ENCODE data around the gene TEAD3.

TEAD3 gene

GRCh38 chr6:35475573-35475972, 21.3 kb downstream of the TEAD3 start:
- DNase-seq (ENCODE audit: low read depth, low spot score): no peak

- no peak for DNase-seq (ENCODE audit: low read depth, low spot score)
Observed at GRCh38 chr6:35474942-35475570, 21.8 kb downstream of the TEAD3 start.

- DNase-seq (ENCODE audit: low read depth, low spot score): no peak
Observed at GRCh38 chr6:35474131-35474941, 22.5 kb downstream of the TEAD3 start.

GRCh38 chr6:35473850-35474130, 23.1 kb downstream of the TEAD3 start:
- DNase-seq (ENCODE audit: low read depth, low spot score): no peak

- DNase-seq (ENCODE audit: low read depth, low spot score): no peak
Observed at GRCh38 chr6:35473075-35473849, 23.6 kb downstream of the TEAD3 start.

GRCh38 chr6:35471836-35472345, 25.0 kb downstream of the TEAD3 start:
- DNase-seq (ENCODE audit: low read depth, low spot score): no peak

GRCh38 chr6:35470663-35471120, 26.2 kb downstream of the TEAD3 start:
- DNase-seq (ENCODE audit: low read depth, low spot score): no peak

- no peak for DNase-seq (ENCODE audit: low read depth, low spot score)
Observed at GRCh38 chr6:35469751-35470662, 26.9 kb downstream of the TEAD3 start.

- no peak for DNase-seq (ENCODE audit: low read depth, low spot score)
Observed at GRCh38 chr6:35468980-35469750, 27.7 kb downstream of the TEAD3 start.

- DNase-seq (ENCODE audit: low read depth, low spot score): no peak
Observed at GRCh38 chr6:35468181-35468979, 28.5 kb downstream of the TEAD3 start, which contains the start of gene RPL10A. TSS of gene RPL10A (plus strand) at chr6:35468401. CDS start at chr6:35468435, 34 bp downstream.

GRCh38 chr6:35465646-35466045, 31.2 kb downstream of the TEAD3 start:
- DNase-seq (ENCODE audit: low read depth, low spot score): no peak

- no peak for DNase-seq (ENCODE audit: low read depth, low spot score)
Observed at GRCh38 chr6:35463292-35463691, 33.6 kb downstream of the TEAD3 start.

- DNase-seq (ENCODE audit: low read depth, low spot score): no peak
Observed at GRCh38 chr6:35461270-35461669, 35.6 kb downstream of the TEAD3 start.

- DNase-seq (ENCODE audit: low read depth, low spot score): no peak
Observed at GRCh38 chr6:35457907-35458306, 39.0 kb downstream of the TEAD3 start.

GRCh38 chr6:35454391-35455110, 42.3 kb downstream of the TEAD3 start:
- DNase-seq (ENCODE audit: low read depth, low spot score): no peak

- no peak for DNase-seq (ENCODE audit: low read depth, low spot score)
Observed at GRCh38 chr6:35453236-35453635, 43.6 kb downstream of the TEAD3 start.

- DNase-seq (ENCODE audit: low read depth, low spot score): no peak
Observed at GRCh38 chr6:35452183-35453090, 44.4 kb downstream of the TEAD3 start, which contains the start of gene FANCE. TSS of gene FANCE (plus strand) at chr6:35452338. CDS start at chr6:35452546, 208 bp downstream.

Data from iPS DF 19.7 (cell line).